GM12865 (cell line): ENCODE data around the gene CHST3.
"Not testable (repeated sequence)": the region's sequence is repeated elsewhere in the genome, so short reads cannot be mapped to it uniquely, and the experiment has no call there.

Source experiments
- DNase-seq: peaks from one replicate; pipeline ENCODE4 v3.0.0; 2010; ENCODE audit warnings: low read depth
- H3K4me3 ChIP-seq: 2 replicates; pipeline ENCODE4 v1.5.1; 2011; ENCODE audit warnings: mild to moderate bottlenecking, low read depth, low read length, control low read depth
- TF ChIP-seq, protein P1 (sequence below): IDR thresholded peaks from 2 replicates; pipeline ENCODE4 v1.5.1; 2011; ENCODE audit warnings: low read length, control low read depth, low read depth, inconsistent platforms; ENCODE audit not compliant: insufficient read depth; ENCODE audit errors: missing control alignments

The CHST3 gene

DNA sequence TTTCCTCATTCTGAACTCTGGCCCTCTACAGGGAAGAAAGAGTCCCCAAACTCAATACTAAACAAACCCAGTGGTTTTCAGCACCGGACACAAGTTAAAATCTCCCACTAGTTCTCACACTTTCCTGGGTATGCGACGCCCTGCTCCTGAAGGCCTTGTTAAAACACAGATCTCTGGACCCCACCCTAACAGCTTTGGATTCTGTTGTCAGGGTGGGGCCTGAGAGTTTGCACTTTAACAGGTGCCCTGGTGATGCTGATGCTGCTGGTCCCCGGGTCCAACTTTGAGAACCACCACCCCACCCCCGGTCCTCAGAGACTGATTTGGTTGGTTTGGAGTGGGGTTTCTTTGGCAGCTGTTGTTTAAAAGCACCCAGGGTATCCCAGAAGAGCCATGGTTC lies 61.6 kb downstream of the CHST3 start:
- no peak overlapping the region for H3K4me3 ChIP-seq
- TF ChIP-seq, protein P1, sequence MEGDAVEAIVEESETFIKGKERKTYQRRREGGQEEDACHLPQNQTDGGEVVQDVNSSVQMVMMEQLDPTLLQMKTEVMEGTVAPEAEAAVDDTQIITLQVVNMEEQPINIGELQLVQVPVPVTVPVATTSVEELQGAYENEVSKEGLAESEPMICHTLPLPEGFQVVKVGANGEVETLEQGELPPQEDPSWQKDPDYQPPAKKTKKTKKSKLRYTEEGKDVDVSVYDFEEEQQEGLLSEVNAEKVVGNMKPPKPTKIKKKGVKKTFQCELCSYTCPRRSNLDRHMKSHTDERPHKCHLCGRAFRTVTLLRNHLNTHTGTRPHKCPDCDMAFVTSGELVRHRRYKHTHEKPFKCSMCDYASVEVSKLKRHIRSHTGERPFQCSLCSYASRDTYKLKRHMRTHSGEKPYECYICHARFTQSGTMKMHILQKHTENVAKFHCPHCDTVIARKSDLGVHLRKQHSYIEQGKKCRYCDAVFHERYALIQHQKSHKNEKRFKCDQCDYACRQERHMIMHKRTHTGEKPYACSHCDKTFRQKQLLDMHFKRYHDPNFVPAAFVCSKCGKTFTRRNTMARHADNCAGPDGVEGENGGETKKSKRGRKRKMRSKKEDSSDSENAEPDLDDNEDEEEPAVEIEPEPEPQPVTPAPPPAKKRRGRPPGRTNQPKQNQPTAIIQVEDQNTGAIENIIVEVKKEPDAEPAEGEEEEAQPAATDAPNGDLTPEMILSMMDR = no peak

DNA sequence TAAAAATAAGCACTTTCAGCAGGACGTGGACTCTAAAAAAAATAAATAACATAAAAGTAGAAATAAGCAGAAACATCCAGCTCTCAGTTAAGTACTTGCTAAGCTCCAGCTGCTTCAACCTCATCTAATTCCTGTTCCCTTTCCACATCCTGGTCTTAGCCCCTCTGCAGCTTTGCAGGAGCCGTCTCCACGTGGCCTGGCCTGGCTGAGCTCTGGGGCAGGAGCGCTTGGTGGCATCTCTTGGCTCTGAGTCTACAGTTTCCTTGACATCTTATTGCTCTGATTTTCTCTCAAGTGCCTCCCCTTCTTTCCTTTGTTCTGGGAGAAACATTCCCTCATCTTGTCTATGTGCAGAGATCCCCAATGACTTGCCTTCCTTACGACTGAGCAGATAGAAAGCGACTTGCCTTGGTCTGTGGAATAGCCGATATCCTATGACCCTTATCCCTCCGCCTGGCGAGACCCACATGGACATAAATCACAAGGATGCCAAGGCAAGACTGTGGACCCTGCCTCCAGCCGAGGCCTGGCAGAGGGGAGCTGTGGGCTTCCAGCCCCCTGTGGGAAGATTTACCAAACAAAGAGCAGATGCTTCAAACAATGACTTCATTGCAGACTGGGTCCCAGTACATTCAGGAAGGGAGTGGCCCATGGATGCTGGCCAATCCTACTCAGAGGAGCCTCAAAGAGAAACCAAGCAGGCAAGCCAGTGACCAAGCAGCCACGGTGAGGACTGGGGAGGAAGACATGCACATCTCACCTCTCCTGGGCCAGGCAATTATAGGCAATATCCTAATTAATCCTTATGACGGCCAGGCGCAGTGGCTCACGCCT lies 62.3 kb downstream of the CHST3 start:
- TF ChIP-seq, protein P1 = no peak
- no peak overlapping the region for H3K4me3 ChIP-seq
- DNase-seq = no peak

More for the DNA sequence above, 61.6 kb downstream of the CHST3 start:
- DNase-seq = no peak

DNA sequence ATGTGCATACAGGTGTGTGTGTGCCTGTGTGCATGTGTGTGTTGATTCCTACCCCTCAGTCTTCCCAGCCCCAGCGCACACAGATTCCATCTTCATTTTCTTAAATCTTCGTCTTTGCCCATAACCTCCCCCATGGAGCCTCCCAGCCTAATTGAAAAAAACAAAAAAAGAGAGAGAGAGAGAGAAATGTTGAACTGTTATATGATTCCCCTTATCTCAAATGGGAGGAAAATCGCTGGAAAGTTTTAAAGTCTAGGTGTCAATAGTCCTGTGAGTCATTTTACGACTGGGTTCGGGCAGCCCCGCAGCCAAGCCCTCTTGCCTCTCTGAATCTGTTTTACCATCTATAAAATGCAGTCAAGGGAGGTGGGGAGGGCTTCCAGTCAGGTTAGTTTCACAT lies 63.3 kb downstream of the CHST3 start:
- H3K4me3 ChIP-seq = no peak overlapping the region
- TF ChIP-seq, protein P1 = no peak
- DNase-seq = no peak

DNA sequence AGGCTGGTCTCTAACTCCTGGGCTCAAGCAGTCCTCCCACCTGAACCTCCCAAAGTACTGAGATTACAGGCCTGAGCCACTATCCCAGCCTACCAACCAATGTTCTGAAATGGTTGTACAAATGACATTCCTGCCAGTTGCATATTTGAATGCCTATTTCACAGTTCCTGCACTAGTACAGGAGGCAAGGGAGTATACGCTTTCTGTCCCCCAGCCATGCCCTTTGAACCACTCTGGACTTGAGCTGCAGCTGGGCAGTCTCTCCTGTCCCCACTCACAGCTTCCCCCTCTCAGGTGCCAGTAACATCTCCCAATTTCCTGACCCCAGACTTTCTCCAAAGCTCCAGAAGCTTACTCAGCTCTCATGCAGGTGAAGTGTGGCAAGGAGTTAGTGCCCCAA lies 65.2 kb downstream of the CHST3 start:
- no peak overlapping the region for H3K4me3 ChIP-seq
- no peak for DNase-seq
- TF ChIP-seq, protein P1 = no peak

DNA sequence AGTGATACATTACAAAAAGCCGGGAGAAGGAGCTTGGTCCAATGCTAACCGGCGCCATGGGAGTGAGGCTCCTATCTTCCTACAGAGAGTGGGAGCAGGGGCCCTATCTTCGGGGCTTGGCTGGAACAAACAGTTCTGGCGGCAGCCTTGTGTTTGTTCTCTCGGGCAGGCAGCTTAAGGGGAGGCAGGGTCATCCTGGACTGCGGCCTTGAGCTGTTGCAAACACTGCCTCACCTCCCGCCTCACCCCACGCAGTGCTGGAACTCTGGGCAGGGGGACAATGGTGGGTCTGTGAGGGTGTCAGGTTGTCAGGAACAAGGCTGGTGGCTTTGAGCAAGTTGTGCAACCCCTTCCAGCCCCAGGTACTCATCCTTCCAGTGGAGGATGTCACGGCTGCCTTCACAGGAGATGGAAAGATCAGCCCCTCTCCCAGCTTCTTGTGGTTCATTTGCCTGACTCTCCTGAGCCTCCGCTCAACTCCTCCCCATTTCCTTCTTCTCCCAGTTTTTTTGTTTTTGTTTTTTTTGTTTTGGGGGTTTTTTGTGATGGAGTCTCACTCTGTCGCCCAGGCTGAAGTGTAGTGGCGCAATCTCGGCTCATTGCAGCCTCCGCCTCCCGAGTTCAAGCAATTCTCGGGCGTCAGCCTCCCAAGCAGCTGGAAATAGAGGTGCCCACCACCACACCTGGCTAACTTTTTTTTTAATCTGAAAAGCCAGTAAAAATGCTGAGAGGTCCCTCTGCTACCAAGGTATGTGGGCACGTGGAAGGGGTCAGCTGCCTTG lies 66.8 kb downstream of the CHST3 start:
- no peak for DNase-seq
- TF ChIP-seq, protein P1 = no peak
- H3K4me3 ChIP-seq = no peak overlapping the region

DNA sequence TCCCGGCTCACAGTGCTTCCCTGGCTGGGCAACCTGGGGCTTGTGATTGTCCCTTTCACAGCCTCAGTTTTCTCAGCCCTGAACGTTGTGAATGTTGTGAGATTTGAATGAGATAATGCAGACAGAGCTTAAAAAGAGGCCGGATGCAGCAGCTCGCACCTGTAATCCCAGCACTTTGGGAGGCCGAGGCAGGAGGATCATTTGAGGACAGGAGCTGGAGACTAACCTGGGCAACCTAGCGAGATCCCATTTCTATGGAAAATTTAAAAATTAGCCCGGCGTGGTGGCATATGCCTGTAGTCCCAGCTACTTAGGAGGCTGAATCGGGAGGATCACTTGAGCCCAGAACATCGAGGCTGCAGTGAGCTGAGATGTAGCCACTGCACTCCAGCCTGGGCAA lies 67.5 kb downstream of the CHST3 start:
- TF ChIP-seq, protein P1 = no peak
- no peak overlapping the region for H3K4me3 ChIP-seq
- DNase-seq = no peak

DNA sequence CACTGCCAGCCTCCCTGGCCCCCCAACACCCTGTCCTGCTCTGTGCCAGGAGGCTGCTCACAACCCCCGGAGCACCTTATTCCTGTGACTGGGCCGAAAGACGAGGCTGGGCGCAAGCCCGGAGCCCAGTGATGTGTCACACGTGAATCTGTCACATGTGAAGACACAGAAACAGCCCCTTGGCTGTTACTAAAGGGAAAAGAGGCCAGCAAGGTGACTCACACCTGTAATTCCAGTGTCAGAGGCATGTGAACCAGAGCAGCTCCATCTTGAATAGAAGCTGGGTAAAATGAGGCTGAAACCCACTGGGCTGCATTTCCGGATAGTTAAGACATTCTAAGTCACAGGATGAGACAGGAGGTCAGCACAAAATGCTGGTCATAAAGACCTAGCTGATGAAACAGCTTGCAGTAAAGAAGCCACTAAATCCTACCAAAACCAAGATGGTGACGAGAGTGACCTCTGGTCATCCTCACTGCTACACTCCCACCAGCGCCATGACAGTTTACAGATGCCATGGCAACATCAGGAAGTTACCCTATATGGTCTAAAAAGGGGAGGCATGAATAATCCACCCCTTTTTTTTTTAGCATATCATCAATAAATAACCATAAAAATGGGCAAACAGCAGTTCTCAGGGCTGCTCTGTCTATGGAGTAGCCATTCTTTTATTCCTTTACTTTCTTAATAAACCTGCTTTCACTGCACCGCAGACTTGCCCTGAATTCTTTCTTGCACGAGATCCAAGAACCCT lies 68.4 kb downstream of the CHST3 start:
- not testable (repeated sequence) for DNase-seq, H3K4me3 ChIP-seq
